Nephron (organoid): ENCODE measurements around the gene ADORA1.

Experiments used
- H3K27ac Mint-ChIP-seq, 3 experiments: 2 replicates each; pipeline ENCODE4 v1.8.0; 2020; ENCODE audit warnings: mixed read lengths in 3 of 3, mild to moderate bottlenecking in 2 of 3, moderate library complexity in 1 of 3
- H3K27me3 Mint-ChIP-seq: 2 replicates; pipeline ENCODE4 v1.8.0; 2021; ENCODE audit warnings: low read depth, mild to moderate bottlenecking, moderate library complexity, mixed read lengths
- H3K36me3 Mint-ChIP-seq: 2 replicates; pipeline ENCODE4 v1.8.0; 2020; ENCODE audit warnings: low read depth, mixed read lengths
- H3K4me1 Mint-ChIP-seq: 2 replicates; pipeline ENCODE4 v1.8.0; 2020; ENCODE audit warnings: mixed read lengths
- H3K4me3 Mint-ChIP-seq, 3 experiments: 2 replicates each; pipeline ENCODE4 v1.8.0; 2020; ENCODE audit warnings: mild to moderate bottlenecking in 3 of 3, mixed read lengths in 3 of 3, moderate library complexity in 2 of 3
- H3K9me3 Mint-ChIP-seq: 2 replicates; pipeline ENCODE4 v1.8.0; 2020; ENCODE audit warnings: mixed read lengths
- TF ChIP-seq, protein P1 (sequence below), 3 experiments: fragments of 200-600 bp; sonication (generic); IDR thresholded peaks; one replicate each; pipeline ENCODE4 v1.5.0; 2021; ENCODE audit warnings: antibody characterized with exemption in 3 of 3; ENCODE audit not compliant: unreplicated experiment in 3 of 3

Gene ADORA1

DNA sequence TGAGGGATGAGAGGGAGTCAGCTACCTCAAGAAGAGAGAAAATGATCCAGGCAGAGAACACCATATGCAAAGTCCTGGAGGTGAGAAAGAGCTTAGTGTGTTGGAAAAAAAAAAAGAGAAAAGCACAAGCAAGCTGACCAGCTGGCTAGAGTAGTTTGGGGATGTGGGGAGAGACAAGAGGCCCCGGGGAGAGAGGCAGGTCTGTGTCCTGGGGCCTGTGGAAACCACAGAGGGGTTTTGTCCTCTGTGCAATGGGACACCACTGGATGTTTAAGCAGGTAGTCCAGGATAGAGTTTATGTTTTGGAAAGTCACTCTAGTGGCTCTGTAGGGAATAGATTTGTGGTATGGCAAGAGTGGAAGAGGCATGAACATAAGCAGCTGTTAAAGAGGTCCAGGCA is 73.4 kb downstream of the ADORA1 start:
- TF ChIP-seq, protein P1, sequence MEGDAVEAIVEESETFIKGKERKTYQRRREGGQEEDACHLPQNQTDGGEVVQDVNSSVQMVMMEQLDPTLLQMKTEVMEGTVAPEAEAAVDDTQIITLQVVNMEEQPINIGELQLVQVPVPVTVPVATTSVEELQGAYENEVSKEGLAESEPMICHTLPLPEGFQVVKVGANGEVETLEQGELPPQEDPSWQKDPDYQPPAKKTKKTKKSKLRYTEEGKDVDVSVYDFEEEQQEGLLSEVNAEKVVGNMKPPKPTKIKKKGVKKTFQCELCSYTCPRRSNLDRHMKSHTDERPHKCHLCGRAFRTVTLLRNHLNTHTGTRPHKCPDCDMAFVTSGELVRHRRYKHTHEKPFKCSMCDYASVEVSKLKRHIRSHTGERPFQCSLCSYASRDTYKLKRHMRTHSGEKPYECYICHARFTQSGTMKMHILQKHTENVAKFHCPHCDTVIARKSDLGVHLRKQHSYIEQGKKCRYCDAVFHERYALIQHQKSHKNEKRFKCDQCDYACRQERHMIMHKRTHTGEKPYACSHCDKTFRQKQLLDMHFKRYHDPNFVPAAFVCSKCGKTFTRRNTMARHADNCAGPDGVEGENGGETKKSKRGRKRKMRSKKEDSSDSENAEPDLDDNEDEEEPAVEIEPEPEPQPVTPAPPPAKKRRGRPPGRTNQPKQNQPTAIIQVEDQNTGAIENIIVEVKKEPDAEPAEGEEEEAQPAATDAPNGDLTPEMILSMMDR (IDR thresholded peaks at IDR 0.05; ENCODE audit: unreplicated experiment in 3 of 3): no peak
- Mint-ChIP-seq H3K4me1 (peaks cover 70% of the 10 kb centered on the region), H3K4me3 (no peak overlapping the region), H3K27me3 (peaks cover 6% of the 10 kb centered on the region), H3K27ac (peak overlapping the region in 2 of 3 experiments; percentile 43 to 72), H3K36me3 (no peaks in the 10 kb centered on the region), H3K9me3 (peaks cover 2% of the 10 kb centered on the region)

DNA sequence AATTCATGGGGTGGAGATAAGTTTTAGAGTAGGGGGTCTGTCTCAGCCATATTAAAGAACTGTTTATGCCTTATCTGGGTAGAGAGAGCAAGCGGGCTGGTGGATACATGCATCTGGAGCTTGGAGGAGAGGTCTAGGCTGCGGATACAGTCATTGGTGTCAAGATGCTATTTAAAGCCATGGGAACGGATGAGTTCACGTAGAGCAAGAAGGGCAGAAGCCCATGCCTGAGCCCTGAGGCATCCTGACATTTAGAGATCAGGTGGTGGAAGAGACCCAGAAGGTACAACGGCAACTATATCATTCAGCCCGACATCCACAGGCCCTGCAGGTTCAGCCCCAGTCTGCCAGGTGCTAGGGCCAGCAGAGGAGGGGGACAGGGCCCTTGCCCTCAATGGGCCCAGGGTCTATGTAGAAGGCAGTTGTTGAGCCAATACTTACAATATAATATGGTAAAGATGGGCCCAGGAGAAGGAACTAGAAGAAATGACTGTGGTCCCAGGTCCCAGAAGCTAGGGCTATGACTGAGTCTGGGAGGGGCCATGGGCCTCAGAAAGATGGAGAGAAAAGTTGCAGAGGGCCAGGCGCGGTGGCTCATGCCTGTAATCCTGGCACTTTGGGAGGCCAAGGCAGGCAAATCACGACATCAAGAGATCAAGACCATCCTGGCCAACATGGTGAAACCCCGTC is 74.1 kb downstream of the ADORA1 start:
- Mint-ChIP-seq H3K27me3 (peaks cover 6% of the 10 kb centered on the region), H3K4me3 (no peak overlapping the region), H3K4me1 (peaks cover 77% of the 10 kb centered on the region), H3K27ac (peak overlapping the region in 2 of 3 experiments; percentile 1 to 72), H3K9me3 (peaks cover 2% of the 10 kb centered on the region), H3K36me3 (no peaks in the 10 kb centered on the region)
- TF ChIP-seq, protein P1 (IDR thresholded peaks at IDR 0.05; ENCODE audit: unreplicated experiment in 3 of 3): no peak

DNA sequence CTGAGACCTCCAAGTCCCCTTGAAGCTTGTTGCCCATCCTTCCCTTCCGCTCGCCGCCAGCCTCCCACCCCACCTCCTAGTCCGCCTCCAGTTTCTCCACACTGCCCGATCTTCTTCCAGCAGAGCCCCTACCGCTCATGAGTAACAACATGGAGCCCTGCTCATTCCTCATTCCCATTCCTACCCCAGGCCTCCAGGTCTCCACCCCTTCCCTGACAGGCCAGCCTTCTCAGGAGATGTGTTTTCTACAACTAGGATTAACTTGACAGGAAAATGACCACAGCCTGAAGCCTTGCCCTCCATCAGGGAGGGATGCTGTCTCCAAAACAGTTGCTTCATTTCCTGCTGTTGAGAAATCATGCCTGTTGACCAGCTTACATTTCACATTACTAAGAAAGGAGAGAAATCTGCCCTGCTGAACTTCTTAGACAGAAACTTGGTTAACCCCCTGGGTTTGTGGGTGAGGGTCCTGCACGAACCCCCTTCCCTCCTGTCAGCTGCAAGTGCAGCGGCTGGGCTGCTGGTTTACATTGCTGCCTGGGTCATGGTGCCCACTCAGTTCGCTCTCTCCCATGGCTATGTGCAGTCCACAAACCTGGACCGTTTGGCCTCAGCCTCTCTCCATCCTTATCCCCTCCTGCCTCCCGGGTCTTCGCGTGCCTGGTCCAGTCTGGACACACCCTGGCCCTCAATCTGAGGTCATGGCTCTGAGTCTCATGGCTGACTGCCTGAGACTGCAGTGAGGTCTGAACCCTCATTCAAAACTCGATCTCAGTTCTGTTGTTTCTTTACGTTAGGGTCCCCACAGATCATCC is 75.1 kb downstream of the ADORA1 start:
- H3K27ac Mint-ChIP-seq: peak overlapping the region in 2 of 3 experiments; percentile 63 to 73
- H3K4me1 Mint-ChIP-seq: peaks cover 79% of the 10 kb centered on the region
- H3K4me3 Mint-ChIP-seq: no peak overlapping the region
- TF ChIP-seq, protein P1 (IDR thresholded peaks at IDR 0.05; ENCODE audit: unreplicated experiment in 3 of 3): no peak
- no peaks in the 10 kb centered on the region for H3K36me3 Mint-ChIP-seq
- H3K27me3 Mint-ChIP-seq: peaks cover 6% of the 10 kb centered on the region
- peaks cover 4% of the 10 kb centered on the region for H3K9me3 Mint-ChIP-seq

DNA sequence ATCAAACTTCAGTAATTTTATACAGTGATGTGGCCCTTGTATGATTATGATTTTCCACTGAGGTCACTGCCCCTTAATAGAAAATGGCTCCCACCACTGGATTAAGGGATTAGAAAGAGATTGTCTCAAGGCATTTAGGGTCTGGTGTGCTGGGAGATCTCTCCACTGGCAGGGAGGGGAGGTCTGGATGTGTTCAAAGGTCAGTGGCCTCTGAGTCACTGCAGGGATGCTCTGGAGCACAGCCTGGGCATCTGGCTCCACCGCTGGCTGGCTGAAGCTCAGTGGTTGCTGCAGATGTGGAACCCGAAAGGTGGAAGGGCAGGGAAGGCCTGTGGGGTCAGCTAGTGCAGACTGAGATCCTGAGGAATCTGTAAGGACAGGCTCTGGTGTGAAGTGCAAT is 77.2 kb downstream of the ADORA1 start:
- Mint-ChIP-seq H3K4me3 (no peak overlapping the region), H3K27me3 (peaks cover 8% of the 10 kb centered on the region), H3K36me3 (no peaks in the 10 kb centered on the region), H3K9me3 (peaks cover 5% of the 10 kb centered on the region), H3K4me1 (peaks cover 82% of the 10 kb centered on the region), H3K27ac (peak overlapping the region in 1 of 3 experiments; percentile 56)
- TF ChIP-seq, protein P1 (IDR thresholded peaks at IDR 0.05; ENCODE audit: unreplicated experiment in 3 of 3): no peak

DNA sequence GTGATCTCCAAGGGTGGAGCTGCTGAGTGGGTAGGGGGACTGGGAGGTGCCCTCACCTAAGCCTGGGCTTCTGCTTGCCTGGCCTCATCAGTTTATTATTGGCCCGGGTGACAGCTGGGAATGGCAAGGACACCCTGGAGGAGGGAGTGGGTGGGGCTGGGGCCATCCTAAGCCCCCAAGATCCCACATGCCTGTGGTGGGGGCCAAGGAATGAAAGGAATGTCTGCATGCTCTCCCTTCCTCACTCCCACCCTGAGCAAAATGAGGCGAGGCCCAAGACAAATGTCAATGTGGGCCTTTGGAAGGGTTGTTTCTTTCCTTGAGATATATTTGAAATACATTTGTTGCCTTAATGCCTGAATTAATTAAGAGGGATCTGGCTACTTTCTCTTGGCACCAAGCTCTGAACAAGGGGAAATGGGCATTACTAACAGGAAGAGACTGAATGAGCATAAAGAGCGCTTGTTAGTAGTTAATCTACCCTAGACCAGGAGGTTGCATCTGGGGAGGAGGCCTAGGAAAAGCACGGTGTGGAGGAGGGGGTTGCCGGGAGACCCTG is 78.7 kb downstream of the ADORA1 start:
- peak overlapping the region; percentile 48 to 73 (median 68) for H3K27ac Mint-ChIP-seq
- peaks cover 67% of the 10 kb centered on the region for H3K4me1 Mint-ChIP-seq
- peaks cover 5% of the 10 kb centered on the region for H3K9me3 Mint-ChIP-seq
- no peaks in the 10 kb centered on the region for H3K36me3 Mint-ChIP-seq
- H3K4me3 Mint-ChIP-seq: peak overlapping the region in 2 of 3 experiments; percentile 10 to 33
- H3K27me3 Mint-ChIP-seq: peaks cover 11% of the 10 kb centered on the region
- TF ChIP-seq, protein P1 (IDR thresholded peaks at IDR 0.05; ENCODE audit: unreplicated experiment in 3 of 3): no peak
